ENCODE measurements around the gene NT5E.
A peak's percentile ranks its signal among the peaks of the same experiment; 100 is the strongest.
"Not testable (repeated sequence)": the region's sequence is repeated elsewhere in the genome, so short reads cannot be mapped to it uniquely, and the experiment has no call there.

Gene NT5E

GRCh38 chr6:85402071-85402470 is 47.8 kb upstream of the NT5E start:
- H3K27me3 ChIP-seq (ENCODE audit: insufficient read depth, low read length, poor library complexity, severe bottlenecking), result no peaks in the 10 kb centered on the region
- no peak for TF ChIP-seq CTCF (conservative IDR thresholded peaks at IDR 0.05; ENCODE audit: low read length)
- no peak for TF ChIP-seq EZH2phosphoT487 (IDR thresholded peaks at IDR 0.05; ENCODE audit: borderline replicate concordance)
- H3K9me3 ChIP-seq (ENCODE audit: insufficient read depth, low read depth, low read length), result no peaks in the 10 kb centered on the region
- no peaks in the 10 kb centered on the region for H3K79me2 ChIP-seq (ENCODE audit: insufficient read depth, low read length)
- H2AFZ ChIP-seq (ENCODE audit: low read length), result peak overlapping the region; percentile 87
- no peaks in the 10 kb centered on the region for H3K36me3 ChIP-seq (ENCODE audit: insufficient read depth, low read length)
- H3F3A ChIP-seq (ENCODE audit: low read depth), result no peaks in the 10 kb centered on the region; the same call in 1 of the 2 replicates
- H3K4me1 ChIP-seq (ENCODE audit: insufficient read depth, low read length, poor library complexity, severe bottlenecking), result peaks cover 53% of the 10 kb centered on the region
- no peaks in the 10 kb centered on the region for H4K20me1 ChIP-seq (ENCODE audit: insufficient read depth, low read length, poor library complexity, severe bottlenecking)
- H3K4me2 ChIP-seq (ENCODE audit: low read depth, low read length, poor library complexity, severe bottlenecking), result peak overlapping the region; percentile 72
- peak overlapping the region; percentile 56 for H3K9ac ChIP-seq (ENCODE audit: low read depth, low read length, poor library complexity, severe bottlenecking)
- H3K4me3 ChIP-seq (ENCODE audit: low read length, poor library complexity, severe bottlenecking), result peak overlapping the region; percentile 42
- no peaks in the 10 kb centered on the region for H3K9me2 ChIP-seq (replicated peaks; ENCODE audit: low read depth, low read length)

GRCh38 chr6:85402922-85403321 is 47.0 kb upstream of the NT5E start:
- Histone ChIP-seq H3K9me3 (ENCODE audit: insufficient read depth, low read depth, low read length) (no peaks in the 10 kb centered on the region), H3K4me3 (ENCODE audit: low read length, poor library complexity, severe bottlenecking) (no peak overlapping the region), H3F3A (ENCODE audit: low read depth) (no peaks in the 10 kb centered on the region; the same call in 1 of the 2 replicates), H3K4me1 (ENCODE audit: insufficient read depth, low read length, poor library complexity, severe bottlenecking) (peaks cover 53% of the 10 kb centered on the region), H3K79me2 (ENCODE audit: insufficient read depth, low read length) (no peaks in the 10 kb centered on the region), H3K9me2 (replicated peaks; ENCODE audit: low read depth, low read length) (no peaks in the 10 kb centered on the region), H4K20me1 (ENCODE audit: insufficient read depth, low read length, poor library complexity, severe bottlenecking) (no peaks in the 10 kb centered on the region), H3K27me3 (ENCODE audit: insufficient read depth, low read length, poor library complexity, severe bottlenecking) (no peaks in the 10 kb centered on the region), H3K4me2 (ENCODE audit: low read depth, low read length, poor library complexity, severe bottlenecking) (peak overlapping the region; percentile 47), H3K9ac (ENCODE audit: low read depth, low read length, poor library complexity, severe bottlenecking) (peak overlapping the region; percentile 56), H3K36me3 (ENCODE audit: insufficient read depth, low read length) (no peaks in the 10 kb centered on the region), H2AFZ (ENCODE audit: low read length) (peak overlapping the region; percentile 87; the same call in 1 of the 2 replicates)
- TF ChIP-seq CTCF (conservative IDR thresholded peaks at IDR 0.05; ENCODE audit: low read length) (no peak), EZH2phosphoT487 (IDR thresholded peaks at IDR 0.05; ENCODE audit: borderline replicate concordance) (no peak)

- Histone ChIP-seq H3K4me3 (ENCODE audit: low read length, poor library complexity, severe bottlenecking) (peak overlapping the region; percentile 19), H4K20me1 (ENCODE audit: insufficient read depth, low read length, poor library complexity, severe bottlenecking) (no peaks in the 10 kb centered on the region), H3K4me2 (ENCODE audit: low read depth, low read length, poor library complexity, severe bottlenecking) (peak overlapping the region; percentile 47), H3K9me3 (ENCODE audit: insufficient read depth, low read depth, low read length) (no peaks in the 10 kb centered on the region), H3K27me3 (ENCODE audit: insufficient read depth, low read length, poor library complexity, severe bottlenecking) (no peaks in the 10 kb centered on the region), H3K4me1 (ENCODE audit: insufficient read depth, low read length, poor library complexity, severe bottlenecking) (peaks cover 53% of the 10 kb centered on the region), H3K9me2 (replicated peaks; ENCODE audit: low read depth, low read length) (no peaks in the 10 kb centered on the region), H3K36me3 (ENCODE audit: insufficient read depth, low read length) (no peaks in the 10 kb centered on the region), H3K9ac (ENCODE audit: low read depth, low read length, poor library complexity, severe bottlenecking) (peak overlapping the region; percentile 56), H3K79me2 (ENCODE audit: insufficient read depth, low read length) (no peaks in the 10 kb centered on the region), H3F3A (ENCODE audit: low read depth) (no peaks in the 10 kb centered on the region; the same call in 1 of the 2 replicates), H2AFZ (ENCODE audit: low read length) (peak overlapping the region; percentile 53)
- TF ChIP-seq EZH2phosphoT487 (IDR thresholded peaks at IDR 0.05; ENCODE audit: borderline replicate concordance), result no peak
Observed at GRCh38 chr6:85403331-85404015, 46.4 kb upstream of the NT5E start.

GRCh38 chr6:85404016-85404563 is 45.8 kb upstream of the NT5E start:
- H3K4me2 ChIP-seq (ENCODE audit: low read depth, low read length, poor library complexity, severe bottlenecking), result peak overlapping the region; percentile 47
- not testable (repeated sequence) for H4K20me1 ChIP-seq (ENCODE audit: insufficient read depth, low read length, poor library complexity, severe bottlenecking); H3K9me3 ChIP-seq (ENCODE audit: insufficient read depth, low read depth, low read length); H3K79me2 ChIP-seq (ENCODE audit: insufficient read depth, low read length); H3K36me3 ChIP-seq (ENCODE audit: insufficient read depth, low read length); H3F3A ChIP-seq (ENCODE audit: low read depth); H3K9me2 ChIP-seq (replicated peaks; ENCODE audit: low read depth, low read length); H3K27me3 ChIP-seq (ENCODE audit: insufficient read depth, low read length, poor library complexity, severe bottlenecking)
- peak overlapping the region; percentile 56 for H3K9ac ChIP-seq (ENCODE audit: low read depth, low read length, poor library complexity, severe bottlenecking)
- H3K4me1 ChIP-seq (ENCODE audit: insufficient read depth, low read length, poor library complexity, severe bottlenecking), result peaks cover 53% of the 10 kb centered on the region
- peak overlapping the region; percentile 53 for H2AFZ ChIP-seq (ENCODE audit: low read length)
- H3K4me3 ChIP-seq (ENCODE audit: low read length, poor library complexity, severe bottlenecking), result peak overlapping the region; percentile 19

Data from Loucy (cell line).